Measurements from ENCODE around the gene NSG2.

GRCh38 chr5:174010365-174010764, 35.1 kb upstream of the NSG2 start:
- TF ChIP-seq EZH2 (IDR thresholded peaks at IDR 0.05; ENCODE audit: borderline replicate concordance, low read length), result no peak
- TF ChIP-seq, protein P1, sequence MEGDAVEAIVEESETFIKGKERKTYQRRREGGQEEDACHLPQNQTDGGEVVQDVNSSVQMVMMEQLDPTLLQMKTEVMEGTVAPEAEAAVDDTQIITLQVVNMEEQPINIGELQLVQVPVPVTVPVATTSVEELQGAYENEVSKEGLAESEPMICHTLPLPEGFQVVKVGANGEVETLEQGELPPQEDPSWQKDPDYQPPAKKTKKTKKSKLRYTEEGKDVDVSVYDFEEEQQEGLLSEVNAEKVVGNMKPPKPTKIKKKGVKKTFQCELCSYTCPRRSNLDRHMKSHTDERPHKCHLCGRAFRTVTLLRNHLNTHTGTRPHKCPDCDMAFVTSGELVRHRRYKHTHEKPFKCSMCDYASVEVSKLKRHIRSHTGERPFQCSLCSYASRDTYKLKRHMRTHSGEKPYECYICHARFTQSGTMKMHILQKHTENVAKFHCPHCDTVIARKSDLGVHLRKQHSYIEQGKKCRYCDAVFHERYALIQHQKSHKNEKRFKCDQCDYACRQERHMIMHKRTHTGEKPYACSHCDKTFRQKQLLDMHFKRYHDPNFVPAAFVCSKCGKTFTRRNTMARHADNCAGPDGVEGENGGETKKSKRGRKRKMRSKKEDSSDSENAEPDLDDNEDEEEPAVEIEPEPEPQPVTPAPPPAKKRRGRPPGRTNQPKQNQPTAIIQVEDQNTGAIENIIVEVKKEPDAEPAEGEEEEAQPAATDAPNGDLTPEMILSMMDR (IDR thresholded peaks at IDR 0.05; ENCODE audit: low read length), result no peak

All from OCI-LY1 (cell line).